Ishikawa (cell line): ENCODE results near the gene LACTB.

Experiments
- EP300 ChIP-seq: IDR thresholded peaks from 2 replicates; pipeline ENCODE4 v1.6.1; 2012; ENCODE audit warnings: borderline replicate concordance
- FOXM1 ChIP-seq: IDR thresholded peaks from 2 replicates; pipeline ENCODE4 v1.6.1; 2012; ENCODE audit warnings: low read depth, borderline replicate concordance
- NFIC ChIP-seq: IDR thresholded peaks from 2 replicates; pipeline ENCODE4 v1.6.1; 2012
- REST ChIP-seq: IDR thresholded peaks from 2 replicates; pipeline ENCODE4 v1.6.1; 2012; ENCODE audit warnings: low read depth, mild to moderate bottlenecking
- YY1 ChIP-seq: IDR thresholded peaks from 2 replicates; pipeline ENCODE4 v1.6.1; 2012; ENCODE audit warnings: low read depth
- ZBTB7A ChIP-seq: IDR thresholded peaks from 2 replicates; pipeline ENCODE4 v1.6.1; 2012; ENCODE audit warnings: low read depth
- TF ChIP-seq, protein P1 (sequence below): IDR thresholded peaks from 2 replicates; pipeline ENCODE4 v1.6.1; 2012

GRCh38 chr15:63075015-63075983 is 46.4 kb upstream of the LACTB start:
- TF ChIP-seq REST (no peak), ZBTB7A (no peak), YY1 (no peak), EP300 (no peak), NFIC (no peak), FOXM1 (no peak)
- TF ChIP-seq, protein P1, sequence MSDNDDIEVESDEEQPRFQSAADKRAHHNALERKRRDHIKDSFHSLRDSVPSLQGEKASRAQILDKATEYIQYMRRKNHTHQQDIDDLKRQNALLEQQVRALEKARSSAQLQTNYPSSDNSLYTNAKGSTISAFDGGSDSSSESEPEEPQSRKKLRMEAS = no peak
